HG02840 (cell line): ENCODE results near the gene PERM1.
"Not testable (repeated sequence)": the region's sequence is repeated elsewhere in the genome, so short reads cannot be mapped to it uniquely, and the experiment has no call there.

Source experiments
- ATAC-seq: cut with Tn5 transposase; IDR thresholded peaks from one replicate; pipeline ENCODE4 v1.9.1; 2021; ENCODE audit warnings: mild to moderate bottlenecking, moderate library complexity, moderate number of reproducible peaks; ENCODE audit not compliant: unreplicated experiment, low FRiP score

Gene PERM1

GRCh38 chr1:951364-951763 is 30.5 kb downstream of the PERM1 start:
- no peak for ATAC-seq

GRCh38 chr1:950881-951280 is 31.0 kb downstream of the PERM1 start:
- no peak for ATAC-seq

DNA sequence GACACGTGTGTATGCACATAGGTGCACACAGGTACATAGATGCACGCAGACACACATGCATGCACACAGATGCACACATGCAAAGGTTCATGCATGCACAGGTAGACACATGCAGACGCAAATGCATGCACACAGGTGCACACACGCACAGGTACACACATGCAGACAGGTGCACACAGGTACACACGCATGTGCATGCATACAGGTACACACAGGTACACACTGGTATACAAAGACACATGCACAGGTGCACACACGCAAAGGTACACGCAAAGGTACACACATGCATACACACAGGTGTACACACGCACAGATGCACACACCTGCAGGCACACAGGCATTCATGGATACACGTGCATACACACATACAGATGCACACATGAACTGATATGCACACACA is 31.6 kb downstream of the PERM1 start:
- no peak for ATAC-seq

DNA sequence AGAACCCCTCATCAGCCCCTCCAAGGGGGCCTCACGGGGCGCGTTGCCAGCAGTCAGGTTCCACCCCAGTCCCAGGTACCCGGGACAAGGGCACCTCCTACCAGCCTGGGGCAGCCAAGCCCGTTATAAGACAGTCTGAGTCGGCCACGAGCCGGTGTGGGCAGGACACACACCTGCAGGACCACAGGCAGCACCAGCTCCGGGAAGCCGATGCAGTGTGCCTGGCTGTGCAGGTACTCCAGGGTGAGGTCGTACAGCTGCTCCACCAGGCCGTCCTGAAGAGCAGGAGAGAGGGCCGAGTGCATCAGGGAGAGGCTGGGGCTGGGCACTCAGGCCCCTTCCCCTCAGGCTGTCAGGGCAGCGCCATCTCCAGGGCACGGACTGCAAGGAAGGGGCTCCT is 33.9 kb downstream of the PERM1 start:
- ATAC-seq, result no peak

- ATAC-seq, result not testable (repeated sequence)
These were observed 35.1 kb downstream of the PERM1 start for GRCh38 chr1:946811-947210.

- no peak for ATAC-seq
These were observed 36.0 kb downstream of the PERM1 start for GRCh38 chr1:945688-946556.

DNA sequence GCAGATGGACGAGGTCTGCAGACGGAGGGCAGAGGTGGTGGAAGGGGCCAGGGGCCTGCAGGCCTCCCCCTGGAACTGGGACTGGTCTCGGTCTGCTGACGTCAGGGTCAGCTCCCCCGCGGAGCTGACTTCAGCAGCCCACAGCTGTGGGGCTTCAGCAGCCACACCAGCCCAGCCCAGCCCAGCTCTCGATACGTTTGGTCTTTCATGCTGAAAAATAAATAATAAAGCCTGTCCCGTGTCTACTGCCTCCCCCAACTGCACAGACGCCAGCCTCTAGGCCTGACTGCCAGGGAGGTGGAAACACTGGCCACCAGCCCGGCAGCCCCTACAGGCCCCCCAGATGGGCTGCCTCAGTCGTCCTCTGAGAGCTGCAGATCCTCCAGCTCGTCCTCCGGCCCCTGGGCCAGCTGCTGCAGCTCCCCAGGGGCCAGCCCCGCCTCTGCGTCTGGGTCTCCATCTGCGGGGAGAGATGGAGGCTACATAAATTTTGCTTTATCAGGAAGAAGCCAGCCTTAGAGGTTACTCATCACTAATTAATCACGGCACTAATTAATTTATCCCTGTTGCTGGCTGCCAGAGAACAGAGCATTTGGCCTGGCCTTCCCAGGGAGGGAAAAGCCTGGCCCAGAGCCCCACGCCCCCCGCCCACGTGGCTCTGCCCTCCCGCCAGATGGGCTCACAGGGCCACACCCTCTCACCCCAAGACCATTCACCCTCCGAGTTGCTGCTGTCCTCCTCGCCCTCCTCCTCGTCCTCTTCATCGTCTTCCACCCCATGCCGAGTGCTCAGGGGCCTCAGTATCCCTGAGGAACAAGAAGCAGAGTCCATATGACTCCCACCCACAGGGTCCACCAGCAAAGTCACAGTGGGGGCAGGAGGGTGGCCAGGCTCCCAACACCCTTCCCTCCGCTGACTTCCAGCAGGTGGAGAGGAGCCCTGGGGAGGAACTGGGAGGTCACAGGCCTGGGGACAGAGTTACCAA is 37.3 kb downstream of the PERM1 start:
- no peak for ATAC-seq

DNA sequence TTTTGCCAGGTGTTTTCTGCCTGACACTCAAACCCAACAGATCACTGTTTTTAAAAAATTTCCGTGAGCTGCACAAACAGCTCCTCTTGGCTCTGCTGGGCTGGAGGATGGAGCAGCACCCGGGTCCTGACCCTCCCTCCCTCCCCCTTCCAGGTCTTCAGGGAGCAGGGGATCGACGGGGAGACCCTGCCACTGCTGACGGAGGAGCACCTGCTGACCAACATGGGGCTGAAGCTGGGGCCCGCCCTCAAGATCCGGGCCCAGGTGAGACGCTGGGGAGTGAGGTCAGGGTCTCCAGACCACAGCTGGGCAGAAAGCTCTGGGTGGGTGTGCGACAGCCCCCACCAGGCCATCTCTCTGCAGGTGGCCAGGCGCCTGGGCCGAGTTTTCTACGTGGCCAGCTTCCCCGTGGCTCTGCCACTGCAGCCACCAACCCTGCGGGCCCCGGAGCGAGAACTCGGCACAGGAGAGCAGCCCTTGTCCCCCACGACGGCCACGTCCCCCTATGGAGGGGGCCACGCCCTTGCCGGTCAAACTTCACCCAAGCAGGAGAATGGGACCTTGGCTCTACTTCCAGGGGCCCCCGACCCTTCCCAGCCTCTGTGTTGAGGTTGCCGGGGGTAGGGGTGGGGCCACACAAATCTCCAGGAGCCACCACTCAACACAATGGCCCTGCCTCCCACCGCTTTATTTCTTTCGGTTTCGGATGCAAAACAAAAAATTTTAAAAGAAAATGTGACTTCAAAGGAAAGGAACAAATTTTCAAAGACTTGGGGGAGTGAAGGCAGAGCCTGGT is 38.1 kb downstream of the PERM1 start:
- ATAC-seq, result no peak

GRCh38 chr1:942864-943533 is 38.9 kb downstream of the PERM1 start:
- ATAC-seq, result no peak

GRCh38 chr1:942411-942821 is 39.5 kb downstream of the PERM1 start:
- no peak for ATAC-seq

- no peak for ATAC-seq
These were observed 40.1 kb downstream of the PERM1 start for GRCh38 chr1:941588-942383.

DNA sequence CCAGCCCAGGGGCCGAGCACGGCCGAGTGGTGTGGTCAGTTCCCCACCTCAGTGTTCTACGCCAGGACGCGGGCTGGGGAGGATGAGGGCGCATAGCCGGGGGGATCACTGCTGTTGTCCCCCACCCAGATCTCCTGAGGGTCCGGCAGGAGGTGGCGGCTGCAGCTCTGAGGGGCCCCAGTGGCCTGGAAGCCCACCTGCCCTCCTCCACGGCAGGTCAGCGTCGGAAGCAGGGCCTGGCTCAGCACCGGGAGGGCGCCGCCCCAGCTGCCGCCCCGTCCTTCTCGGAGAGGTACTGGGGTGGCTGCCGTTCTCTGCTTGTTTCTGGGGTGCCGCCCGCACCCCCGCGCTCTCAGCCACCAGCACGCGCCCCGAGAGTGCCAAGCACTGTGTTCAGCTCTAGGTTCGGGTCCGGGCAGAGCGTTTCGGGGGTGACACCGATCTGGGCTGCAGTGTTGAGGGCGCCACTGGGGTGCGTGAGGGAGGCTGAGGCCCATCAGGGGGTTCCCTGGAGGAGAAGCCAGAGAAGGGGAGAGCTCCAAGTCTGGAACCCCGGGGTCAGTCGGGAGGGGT is 40.8 kb downstream of the PERM1 start:
- no peak for ATAC-seq

GRCh38 chr1:940107-941014 is 41.5 kb downstream of the PERM1 start:
- no peak for ATAC-seq

- ATAC-seq, result no peak
These were observed 42.3 kb downstream of the PERM1 start for GRCh38 chr1:939511-940106.

DNA sequence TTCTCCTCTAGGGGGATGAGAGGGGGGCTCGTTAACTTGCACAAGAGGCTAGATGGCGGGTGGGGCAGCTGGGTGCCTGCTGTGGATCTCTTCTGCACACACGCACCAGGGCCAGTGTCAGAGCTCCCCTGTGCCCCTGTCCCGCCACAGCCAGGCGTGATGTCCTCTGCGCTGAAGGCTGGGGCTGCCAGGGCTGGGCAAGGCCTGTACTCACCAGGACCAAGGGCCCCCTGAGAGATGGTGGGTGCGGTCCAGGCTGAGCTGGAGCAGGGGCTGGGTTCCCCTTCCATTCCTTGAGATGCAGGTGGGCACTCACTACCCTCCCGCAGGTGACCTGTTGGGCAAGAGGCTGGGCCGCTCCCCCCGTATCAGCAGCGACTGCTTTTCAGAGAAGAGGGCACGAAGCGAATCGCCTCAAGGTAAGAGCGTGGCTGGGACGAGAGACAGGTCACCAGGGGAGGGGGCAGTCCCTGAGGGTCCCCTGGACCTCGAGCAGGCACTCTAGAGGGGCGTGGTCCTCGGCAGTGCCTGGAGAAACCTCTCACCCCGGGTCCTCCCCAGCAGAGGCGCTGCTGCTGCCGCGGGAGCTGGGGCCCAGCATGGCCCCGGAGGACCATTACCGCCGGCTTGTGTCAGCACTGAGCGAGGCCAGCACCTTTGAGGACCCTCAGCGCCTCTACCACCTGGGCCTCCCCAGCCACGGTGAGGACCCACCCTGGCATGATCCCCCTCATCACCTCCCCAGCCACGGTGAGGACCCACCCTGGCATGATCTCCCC is 43.0 kb downstream of the PERM1 start:
- no peak for ATAC-seq

DNA sequence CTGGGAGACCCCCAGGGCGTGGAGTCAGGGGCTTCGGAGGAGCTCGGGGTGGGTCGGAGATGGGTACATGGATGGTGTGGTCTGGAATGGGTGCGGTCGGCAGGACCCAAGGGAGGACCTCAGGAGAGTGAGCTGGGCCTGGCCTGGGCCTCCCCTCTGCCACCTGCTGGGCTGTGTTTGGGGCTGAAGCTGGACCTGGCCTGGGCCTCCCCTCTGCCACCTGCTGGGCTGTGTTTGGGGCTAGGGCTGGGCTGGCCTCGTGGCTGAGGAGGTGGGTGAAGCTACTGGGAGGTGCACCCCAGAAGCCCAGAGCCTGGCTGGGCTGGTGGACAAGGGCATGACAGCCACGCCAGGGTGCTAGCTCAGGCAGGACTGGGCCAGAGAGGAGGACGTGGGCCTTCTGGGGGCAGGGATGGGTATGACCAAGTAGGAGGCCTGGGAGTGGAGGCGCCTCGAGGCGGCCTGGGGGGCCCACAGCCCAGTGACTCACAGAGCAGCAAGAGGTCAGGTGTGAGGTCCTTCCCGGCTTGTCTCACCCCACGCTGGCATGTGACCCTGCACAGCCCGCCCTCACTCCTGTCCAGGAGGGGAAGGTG is 43.7 kb downstream of the PERM1 start:
- ATAC-seq, result no peak
